HL-60 (cell line): Measurements from ENCODE around the gene ELF2.

Experiments used
- CTCF ChIP-seq: IDR thresholded peaks from one replicate; pipeline ENCODE4 v1.5.1; 2011; ENCODE audit warnings: low read length, control low read depth, inconsistent platforms; ENCODE audit not compliant: insufficient read depth
- GABPA ChIP-seq: IDR thresholded peaks from 2 replicates; pipeline ENCODE4 v1.6.1; 2012; ENCODE audit warnings: low read depth
- POLR2AphosphoS5 ChIP-seq: IDR thresholded peaks from 2 replicates; pipeline ENCODE4 v1.6.1; 2012; ENCODE audit warnings: low read depth
- TF ChIP-seq, protein P1 (sequence below): IDR thresholded peaks from 2 replicates; pipeline ENCODE4 v1.6.1; 2012; ENCODE audit warnings: low read depth; ENCODE audit not compliant: insufficient replicate concordance

- TF ChIP-seq, protein P1, sequence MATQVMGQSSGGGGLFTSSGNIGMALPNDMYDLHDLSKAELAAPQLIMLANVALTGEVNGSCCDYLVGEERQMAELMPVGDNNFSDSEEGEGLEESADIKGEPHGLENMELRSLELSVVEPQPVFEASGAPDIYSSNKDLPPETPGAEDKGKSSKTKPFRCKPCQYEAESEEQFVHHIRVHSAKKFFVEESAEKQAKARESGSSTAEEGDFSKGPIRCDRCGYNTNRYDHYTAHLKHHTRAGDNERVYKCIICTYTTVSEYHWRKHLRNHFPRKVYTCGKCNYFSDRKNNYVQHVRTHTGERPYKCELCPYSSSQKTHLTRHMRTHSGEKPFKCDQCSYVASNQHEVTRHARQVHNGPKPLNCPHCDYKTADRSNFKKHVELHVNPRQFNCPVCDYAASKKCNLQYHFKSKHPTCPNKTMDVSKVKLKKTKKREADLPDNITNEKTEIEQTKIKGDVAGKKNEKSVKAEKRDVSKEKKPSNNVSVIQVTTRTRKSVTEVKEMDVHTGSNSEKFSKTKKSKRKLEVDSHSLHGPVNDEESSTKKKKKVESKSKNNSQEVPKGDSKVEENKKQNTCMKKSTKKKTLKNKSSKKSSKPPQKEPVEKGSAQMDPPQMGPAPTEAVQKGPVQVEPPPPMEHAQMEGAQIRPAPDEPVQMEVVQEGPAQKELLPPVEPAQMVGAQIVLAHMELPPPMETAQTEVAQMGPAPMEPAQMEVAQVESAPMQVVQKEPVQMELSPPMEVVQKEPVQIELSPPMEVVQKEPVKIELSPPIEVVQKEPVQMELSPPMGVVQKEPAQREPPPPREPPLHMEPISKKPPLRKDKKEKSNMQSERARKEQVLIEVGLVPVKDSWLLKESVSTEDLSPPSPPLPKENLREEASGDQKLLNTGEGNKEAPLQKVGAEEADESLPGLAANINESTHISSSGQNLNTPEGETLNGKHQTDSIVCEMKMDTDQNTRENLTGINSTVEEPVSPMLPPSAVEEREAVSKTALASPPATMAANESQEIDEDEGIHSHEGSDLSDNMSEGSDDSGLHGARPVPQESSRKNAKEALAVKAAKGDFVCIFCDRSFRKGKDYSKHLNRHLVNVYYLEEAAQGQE, result no peak
- TF ChIP-seq GABPA (no peak), CTCF (no peak), POLR2AphosphoS5 (no peak)
Observed at GRCh38 chr4:139092271-139092670, 84.7 kb downstream of the ELF2 start.
